Smooth muscle cell of bladder (primary cell): ENCODE measurements around the gene CRYBB3. TPM values are rescaled to one million over a fixed set of nuclear protein-coding genes. Genes with fewer than 3 reads are reported as not detected.

Source experiments
- total RNA-seq: library from RNA; depleted of rRNA; stranded (reverse); fragments of >200 nt; gene quantifications from 2 replicates; pipeline ENCODE4 v1.2.3, GENCODE V29; 2014

The CRYBB3 gene
- not detected in 2 replicates for total RNA-seq

DNA sequence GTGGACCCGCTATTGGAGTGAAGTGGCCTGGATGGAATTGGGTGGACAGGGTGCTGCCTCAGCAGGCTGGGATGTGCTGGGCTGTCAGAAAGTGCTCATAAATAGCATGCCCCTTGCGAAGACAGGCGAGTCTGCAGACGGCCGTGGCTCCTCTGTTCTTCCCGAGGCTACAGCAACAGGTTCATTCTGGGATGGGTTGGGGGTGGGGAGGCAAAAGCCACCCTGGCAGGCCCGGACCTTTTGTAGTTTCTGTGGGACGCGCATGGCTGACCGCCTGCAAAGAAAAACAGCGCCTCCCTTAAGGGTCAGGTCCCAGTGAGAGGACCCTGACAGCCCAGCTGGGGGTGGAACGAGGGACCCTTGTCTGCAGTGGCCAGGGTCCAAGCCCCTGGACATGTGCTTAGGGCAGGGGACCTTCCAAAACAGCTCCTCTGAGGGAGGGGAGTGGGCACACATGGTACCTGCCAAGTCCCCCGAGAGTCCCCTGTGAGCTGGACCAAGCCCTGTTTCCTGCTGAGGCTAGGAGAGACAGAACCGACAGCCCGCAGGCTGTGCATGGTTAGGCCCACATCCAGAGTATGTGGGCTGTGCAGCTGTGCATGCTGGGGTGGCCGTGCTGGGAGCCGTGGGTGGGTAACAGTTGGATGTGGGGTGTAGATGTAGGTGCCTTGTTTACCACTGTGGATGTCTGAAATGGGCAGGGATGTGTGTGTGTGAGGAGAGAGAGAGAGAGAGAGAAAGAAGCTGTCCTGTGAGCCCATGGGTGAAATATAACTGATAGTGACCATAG lies at the start of gene CRYBB3:
Gene CRYBB3, plus strand, starts transcription at position 128 of the 790 bp plus-strand sequence. CDS start 1,539 bp downstream, outside the sequence.

DNA sequence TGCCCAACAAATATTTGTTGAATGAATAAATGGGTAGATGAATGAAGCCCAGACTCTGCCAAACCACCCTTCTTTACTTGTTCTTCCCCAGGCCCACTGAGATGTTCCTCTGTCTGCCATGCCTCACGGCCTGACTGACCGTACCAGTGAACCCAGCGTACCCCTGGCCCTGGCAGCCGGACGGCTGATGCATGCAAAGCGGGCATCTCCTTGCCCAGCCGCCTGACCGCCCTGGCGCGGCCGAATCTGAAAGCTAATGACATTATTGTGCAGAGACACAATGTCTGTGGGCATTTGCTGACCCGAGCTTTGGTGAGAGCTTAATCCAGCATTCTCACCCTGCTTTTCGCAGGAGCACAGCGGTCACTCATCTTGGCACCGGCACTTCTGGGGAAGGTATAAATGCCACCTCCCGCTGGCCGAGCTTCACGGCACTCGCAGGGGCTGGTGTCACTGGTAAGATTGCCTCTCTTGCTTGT lies 19.6 kb downstream of the CRYBB3 start, which contains the start of gene CRYBB2:
Gene CRYBB2, plus strand, starts transcription at position 429 of the 479 bp plus-strand sequence. CDS start 1,791 bp downstream, outside the sequence.

Other genes starting within 250 kb of the CRYBB3 start
- 0.83 and 1.00 TPM in 2 replicates for gene KIAA1671, start 247.1 kb upstream of the CRYBB3 start, total RNA-seq
- not detected in 2 replicates for gene CRYBB2, start 19.8 kb downstream of the CRYBB3 start, total RNA-seq